NCI-H187 treated with DMSO at 0.1 percent for 48 hours (cell line): ENCODE measurements around the gene ZBED1.
"Not testable (repeated sequence)": the region's sequence is repeated elsewhere in the genome, so short reads cannot be mapped to it uniquely, and the experiment has no call there.

Source experiments
- DNase-seq: peaks from one replicate; lab custom pipeline; 2025; lab: John Stamatoyannopoulos, UW

ZBED1 gene

DNA sequence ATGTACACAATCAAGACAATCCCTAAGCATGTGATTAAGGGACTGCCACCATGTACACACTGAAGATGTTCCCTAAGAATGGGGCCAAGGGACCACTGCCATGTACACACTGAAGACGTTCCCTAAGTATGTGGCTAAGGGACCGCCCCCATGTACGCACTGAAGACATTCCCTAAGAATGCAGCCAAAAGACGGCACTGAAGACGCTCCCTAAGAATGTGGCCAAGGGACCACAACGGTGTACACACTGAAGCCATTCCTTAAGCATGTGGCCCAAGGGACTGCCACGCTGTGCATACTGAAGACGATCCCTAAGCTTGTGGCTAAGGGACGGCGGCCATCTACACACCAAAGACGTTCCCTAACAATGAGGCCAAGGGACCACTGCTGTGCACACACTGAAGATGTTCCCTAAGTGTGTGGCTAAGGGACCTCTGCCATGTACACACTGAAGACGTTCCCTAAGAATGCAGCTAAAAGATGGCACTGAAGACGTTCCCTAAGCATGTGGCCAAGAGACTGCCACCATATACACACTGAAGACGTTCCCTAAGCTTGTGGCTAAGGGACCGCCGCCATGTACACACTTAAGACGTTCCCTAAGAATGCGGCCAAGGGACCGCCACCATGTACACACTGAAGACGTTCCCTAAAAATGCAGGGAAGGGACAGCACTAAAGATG lies 26.4 kb downstream of the ZBED1 start:
- no peak for DNase-seq

DNA sequence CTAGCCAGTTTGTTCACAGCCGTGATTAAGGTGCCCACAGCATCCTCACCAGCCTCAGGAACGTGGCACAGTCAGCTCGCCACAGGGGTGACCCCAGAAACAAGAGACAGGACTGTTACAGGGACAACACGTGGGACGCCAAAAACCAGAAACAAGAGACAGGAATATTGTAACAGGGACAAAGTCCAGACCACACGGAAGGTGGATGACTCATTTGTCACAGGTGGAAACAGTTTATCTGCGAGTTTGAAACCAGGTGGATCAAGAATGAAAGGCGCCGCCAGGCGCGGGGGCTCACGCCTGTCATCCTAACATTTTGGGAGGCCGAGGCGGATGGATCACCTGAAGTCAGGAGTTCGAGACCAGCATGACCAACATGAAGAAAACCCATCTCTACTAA lies 27.7 kb downstream of the ZBED1 start:
- not testable (repeated sequence) for DNase-seq

DNA sequence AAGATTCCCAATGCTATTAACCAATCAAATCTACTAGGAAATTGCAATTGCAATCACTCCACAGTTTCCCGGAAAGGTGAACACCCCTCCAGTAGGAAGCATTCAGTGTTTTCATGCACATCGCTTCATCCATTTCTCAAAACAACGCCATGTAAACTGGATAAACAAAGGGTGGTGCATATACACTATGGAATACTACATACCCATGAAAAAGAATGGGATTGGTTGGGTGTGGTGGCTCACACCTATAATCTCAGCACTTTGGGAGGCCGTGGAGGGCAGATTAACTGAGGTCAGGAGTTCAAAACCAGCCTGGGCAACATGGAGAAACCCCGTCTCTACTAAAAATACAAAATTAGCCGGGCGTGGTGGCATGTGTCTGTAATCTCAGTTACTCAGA lies 29.1 kb downstream of the ZBED1 start:
- DNase-seq = no peak

DNA sequence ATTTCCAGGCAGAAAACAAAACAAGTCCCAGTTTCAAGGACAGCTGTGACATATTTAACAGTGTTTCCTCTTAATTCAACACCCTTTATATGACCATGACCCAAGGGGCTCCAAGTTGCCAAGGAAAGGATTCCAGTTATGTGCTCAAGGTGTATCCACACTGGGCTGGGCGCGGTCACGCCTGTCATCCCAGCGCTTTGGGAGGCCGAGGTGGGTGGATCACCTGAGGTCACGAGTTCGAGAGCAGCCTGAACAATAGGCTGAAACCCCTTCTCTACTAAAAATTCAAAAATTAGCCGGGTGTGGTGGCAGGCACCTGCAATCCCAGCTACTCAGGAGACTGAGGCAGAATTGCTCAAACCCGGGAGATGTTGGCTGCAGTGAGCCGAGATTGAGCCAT lies 29.6 kb downstream of the ZBED1 start:
- DNase-seq = not testable (repeated sequence)

DNA sequence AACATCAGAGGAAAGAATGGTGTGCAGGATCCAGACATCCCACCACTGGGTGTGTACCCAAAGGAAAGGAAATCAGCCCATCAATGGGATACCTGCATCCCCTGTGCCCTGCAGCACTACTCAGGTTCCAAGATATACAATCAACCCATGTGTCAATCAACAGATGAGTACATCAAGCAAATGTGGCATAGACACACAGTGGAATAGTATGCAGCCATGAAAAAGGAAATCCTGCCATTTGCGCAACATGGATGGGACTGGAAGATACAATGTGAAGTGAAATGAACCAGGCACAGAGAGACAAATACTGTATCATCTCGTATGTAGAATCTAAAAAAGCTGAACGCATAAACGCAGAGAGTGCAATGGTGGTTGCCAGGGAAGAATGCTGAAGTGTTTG lies 30.9 kb downstream of the ZBED1 start:
- DNase-seq = not testable (repeated sequence)

DNA sequence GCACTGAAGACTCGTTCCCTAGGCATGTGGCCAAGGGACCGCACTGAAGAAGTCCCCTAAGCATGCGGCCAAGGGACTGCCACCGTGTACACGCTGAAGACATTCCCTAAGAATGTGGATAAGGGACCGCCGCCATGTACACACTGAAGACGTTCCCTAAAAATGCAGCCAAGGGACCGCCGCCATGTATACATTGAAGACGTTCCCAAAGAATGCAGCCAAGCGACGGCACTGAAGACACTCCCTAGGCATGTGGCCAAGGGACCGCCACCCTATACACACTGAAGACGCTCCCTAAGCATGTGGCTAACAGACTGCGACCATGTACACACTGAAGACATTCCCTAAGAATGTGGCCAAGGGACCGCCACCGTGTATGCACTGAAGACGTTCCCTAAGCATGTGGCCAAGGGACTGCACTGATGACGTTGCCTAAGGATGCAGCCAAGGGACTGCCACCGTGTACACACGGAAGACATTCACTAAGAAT lies 31.5 kb downstream of the ZBED1 start:
- DNase-seq = no peak

DNA sequence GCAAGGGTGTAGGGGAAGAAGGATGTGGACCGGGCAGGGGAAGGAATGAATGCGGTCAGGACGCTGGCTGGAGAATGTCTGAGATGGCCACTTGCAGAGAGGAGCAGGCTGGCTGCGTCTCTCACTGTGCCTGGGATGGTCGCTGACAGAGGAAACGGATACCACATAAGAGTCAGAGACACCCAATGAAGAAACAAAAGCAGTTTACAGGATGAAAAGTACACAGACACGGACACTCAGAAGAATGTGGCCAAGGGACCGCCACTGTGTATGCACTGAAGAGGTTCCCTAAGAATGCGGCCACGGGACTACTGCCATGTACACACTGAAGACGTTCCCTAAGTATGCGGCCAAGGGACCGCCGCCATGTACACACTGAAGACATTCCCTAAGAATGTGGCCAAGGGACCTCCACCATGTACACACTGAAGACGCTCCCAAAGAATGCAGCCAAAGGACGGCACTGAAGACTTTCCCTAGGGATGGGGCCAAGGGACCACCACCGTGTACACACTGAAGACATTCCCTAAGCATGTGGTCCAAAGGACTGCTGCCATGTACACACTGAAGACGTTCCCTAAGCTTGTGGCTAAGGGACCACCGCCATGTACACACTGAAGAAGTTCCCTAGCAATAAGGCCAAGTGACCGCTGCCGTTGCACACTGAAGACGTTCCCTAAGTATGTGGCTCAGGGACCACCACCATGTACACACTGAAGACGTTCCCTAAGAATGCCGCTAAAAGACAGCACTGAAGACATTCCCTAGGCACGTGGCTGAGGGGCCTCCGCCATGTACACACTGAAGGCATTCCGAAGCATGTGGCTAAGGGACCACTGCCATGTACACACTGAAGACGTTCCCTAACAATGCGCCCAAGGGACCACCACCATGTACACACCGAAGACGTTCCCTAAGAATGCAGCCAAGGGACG lies 32.2 kb downstream of the ZBED1 start:
- no peak for DNase-seq

DNA sequence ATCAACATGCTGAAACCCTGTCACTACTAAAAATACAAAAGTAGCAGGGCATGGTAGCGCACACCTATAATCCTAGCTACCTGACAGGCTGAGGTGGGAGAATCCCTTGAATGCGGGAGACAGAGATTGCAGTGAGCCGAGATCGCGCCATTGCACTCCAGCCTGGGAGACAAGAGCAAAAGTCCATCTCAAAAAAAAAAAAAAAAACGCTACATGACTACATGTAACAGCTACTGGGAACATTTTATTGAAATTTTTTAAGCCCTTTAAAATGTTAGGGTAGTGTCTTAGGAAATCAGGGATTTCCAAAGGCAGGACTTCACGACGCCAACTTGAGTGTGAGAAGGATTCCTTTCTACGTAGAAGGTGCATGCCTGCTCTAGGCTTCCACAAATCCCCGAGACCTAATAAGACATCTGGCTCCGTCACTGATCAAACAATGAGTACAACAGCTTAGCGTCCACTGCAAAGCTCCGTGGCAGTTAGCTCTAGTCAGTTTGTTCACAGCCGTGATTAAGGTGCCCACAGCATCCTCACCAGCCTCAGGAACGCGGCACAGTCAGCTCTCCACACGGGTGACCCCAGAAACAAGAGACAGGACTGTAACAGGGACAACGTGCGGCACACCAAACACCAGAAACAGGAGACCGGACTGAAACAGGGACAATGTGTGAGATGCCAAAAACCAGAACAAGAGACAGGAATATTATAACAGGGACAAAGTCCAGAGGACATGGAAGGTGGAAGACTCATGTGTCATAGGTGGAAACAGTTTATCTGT lies 33.7 kb downstream of the ZBED1 start:
- DNase-seq = no peak

DNA sequence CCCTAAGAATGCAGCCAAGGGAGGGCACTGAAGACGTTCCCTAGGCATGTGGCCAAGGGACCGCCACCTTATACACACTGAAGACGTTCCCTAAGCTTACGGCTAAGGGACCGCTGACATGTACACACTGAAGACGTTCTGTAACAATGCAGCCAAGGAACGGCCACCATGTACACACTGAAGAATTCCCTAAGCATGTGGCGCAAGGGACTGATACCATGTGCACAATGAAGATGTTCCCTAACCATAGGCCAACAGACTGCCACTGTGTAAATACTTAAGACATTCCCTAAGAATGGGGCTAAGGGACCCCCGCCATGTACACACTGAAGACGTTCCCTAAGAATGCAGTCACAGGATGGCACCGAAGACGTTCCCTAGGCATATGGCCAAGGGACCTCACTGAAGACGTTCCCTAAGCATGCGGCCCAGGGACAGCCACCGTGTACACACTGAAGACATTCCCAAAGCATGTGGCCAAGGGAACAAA lies 36.1 kb downstream of the ZBED1 start:
- DNase-seq = no peak

DNA sequence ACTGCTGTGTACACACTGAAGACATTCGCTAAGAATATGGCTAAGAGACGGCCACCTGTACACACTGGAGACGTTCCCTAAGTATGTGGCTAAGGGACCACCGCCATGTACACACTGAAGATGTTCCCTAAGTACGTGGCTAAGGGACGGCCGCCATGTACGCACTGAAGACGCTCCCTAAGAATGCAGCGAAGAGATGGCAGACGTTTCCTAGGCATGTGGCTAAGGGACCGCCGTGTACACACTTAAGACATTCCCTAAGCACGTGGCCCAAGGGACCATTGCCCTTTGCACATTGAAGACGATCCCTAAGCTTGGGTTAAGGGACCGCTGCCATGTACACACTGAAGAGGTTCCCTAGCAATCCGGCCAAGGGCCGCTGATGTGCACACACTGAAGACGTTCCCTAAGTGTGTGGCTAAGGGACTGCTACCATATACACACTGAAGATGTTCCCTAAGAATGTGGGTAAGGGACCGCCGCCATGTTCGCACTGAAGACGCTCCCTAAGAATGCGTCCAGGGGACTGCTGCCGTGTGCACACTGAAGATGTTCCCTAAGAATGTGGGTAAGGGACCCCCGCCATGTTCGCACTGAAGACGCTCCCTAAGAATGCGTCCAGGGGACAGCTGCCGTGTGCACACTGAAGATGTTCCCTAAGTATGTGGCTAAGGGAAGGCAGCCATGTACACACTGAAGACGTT lies 36.7 kb downstream of the ZBED1 start:
- DNase-seq = no peak

DNA sequence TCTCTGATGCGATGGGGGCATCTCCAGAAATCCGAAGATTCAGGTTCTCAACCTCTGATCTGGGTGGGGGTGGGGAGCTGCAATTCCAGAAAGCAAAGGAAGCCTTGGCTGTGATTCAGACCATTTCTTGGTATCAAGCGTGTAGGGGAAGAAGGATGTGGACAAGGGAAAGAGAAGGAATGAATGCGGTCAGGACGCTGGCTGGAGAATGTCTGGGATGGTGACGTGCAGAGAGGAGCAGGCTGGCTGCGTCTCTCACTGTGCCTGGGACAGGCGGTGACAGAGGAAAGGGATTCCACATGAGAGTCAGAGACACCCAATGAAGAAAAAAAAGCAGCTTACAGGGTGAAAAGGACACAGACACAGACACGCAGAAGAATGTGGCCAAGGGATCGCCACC lies 37.3 kb downstream of the ZBED1 start:
- DNase-seq = not testable (repeated sequence)

DNA sequence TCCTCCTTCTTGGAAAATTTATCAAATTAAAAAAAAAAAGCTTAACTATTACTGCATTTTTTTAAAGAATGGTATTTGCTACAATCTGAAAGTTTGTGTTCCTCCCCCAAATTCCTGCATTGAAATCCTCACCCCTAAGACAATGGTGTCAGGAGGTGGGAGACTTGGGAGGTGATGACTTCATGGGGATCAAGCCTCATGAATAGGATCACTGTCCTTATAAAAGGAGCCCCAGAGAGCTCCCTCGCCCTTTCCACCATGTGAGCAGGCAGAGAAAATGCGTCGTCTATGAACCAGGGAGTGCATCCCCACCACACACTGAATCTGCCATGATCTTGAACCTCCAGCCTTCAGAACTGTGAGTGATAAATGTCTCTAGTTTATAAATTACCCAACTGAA lies 38.0 kb downstream of the ZBED1 start:
- no peak for DNase-seq

DNA sequence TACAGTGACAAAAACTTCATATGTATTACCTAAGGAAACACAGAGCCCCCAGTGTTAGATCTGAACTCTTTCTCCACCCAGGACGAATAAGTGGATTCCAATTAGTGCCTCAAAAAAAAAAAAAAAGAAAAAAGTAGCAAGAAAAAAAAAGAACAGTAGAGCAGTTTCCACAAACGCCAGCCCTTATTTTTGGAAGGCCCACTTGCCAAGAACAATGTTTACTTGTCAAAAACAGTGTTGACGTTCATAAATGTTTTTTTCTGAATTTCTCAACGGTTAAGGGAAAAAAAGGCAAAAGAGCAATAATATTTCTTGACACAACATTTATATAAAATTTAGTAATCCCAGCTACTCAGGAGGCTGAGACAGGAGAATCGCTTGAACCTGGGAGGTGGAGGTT lies 38.7 kb downstream of the ZBED1 start:
- no peak for DNase-seq

DNA sequence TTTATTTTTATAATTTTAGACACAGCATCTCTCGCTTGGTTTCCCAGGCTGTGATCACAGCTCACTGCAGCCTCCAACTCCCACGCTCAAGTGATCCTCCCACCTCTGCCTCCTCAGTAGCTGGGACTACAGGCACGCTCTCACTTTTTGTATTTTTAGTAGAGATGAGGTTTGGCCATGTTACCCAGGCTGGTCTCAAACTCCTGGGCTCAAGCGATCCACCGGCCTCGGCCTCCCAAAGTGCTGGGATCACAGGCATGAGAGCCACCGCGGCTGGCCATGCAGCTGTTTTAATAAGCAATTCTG lies 39.1 kb downstream of the ZBED1 start:
- no peak for DNase-seq

DNA sequence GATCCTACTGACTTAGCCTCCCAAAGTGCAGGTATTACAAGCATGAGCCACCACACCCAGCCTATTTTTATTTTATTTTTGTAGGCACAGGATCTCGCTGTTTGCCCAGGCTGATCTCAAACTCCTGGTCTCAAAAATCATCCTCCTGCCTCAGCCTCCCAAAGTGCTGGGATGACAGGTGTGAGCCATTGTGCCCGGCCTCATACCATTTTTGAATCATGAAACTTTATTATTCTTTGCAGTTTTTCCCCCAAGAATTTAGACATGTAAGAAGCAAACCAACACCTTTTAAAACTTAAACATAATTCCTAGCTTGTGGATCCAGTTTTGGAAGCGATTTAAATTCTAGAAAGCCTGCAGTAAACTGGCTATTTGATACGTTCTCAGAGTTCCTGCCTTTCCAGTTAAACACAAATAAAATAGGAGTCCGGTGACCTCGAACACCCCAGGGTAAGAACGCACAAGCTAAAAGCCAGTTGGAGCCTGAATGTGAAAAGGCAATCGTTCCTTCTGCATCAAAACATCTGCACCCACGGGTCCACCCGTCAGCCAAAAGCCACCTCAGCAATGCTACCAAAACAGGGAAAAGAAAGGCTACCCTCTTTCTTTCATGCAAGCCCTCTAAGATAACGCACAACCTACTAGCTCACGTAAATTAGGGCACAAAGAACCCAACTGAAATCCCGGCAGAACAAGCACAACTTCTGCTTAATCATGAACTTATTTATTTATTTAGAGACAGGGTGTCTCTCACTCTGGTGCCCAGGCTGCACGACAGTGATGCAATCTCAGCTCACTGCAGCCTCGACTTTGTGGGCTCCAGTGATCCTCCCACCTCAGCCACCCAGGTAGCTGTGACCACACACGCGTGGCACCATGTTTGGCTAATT lies 39.7 kb downstream of the ZBED1 start:
- DNase-seq = not testable (repeated sequence)

DNA sequence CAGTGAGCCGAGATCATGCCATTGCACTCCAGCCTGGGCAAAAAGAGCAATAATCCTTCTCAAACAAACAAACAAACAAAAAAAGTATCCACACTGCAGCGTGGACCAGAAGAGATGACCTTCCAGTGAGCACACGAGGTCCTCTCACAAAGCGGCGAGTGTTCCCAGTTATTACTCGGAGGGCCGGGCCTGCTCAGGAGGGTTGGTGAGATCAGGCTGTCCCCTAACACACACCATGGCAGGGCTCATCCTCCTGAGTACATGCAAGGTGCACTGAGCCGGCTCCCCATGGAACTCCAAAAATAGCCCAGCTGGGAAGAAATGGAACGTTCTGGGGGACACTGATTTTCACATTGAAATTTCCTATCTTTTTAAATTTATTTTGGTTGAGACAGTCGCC lies 40.7 kb downstream of the ZBED1 start:
- DNase-seq = not testable (repeated sequence)

DNA sequence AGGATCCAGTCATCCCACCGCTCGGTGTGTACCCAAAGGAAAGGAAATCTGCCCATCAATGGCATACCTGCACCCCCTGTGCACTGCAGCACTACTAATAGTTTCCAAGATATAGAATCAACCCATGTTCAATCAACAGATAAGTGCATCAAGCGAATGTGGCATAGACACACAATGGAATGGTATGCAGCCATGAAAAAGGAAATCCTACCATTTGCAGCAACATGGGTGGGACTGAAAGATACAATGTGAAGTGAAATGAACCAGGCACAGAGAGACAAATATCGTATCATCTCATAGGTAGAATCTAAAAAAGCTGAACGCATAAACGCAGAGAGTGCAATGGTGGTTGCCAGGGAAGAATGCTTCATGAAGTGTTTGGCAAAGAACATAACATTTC lies 42.5 kb downstream of the ZBED1 start:
- no peak for DNase-seq

DNA sequence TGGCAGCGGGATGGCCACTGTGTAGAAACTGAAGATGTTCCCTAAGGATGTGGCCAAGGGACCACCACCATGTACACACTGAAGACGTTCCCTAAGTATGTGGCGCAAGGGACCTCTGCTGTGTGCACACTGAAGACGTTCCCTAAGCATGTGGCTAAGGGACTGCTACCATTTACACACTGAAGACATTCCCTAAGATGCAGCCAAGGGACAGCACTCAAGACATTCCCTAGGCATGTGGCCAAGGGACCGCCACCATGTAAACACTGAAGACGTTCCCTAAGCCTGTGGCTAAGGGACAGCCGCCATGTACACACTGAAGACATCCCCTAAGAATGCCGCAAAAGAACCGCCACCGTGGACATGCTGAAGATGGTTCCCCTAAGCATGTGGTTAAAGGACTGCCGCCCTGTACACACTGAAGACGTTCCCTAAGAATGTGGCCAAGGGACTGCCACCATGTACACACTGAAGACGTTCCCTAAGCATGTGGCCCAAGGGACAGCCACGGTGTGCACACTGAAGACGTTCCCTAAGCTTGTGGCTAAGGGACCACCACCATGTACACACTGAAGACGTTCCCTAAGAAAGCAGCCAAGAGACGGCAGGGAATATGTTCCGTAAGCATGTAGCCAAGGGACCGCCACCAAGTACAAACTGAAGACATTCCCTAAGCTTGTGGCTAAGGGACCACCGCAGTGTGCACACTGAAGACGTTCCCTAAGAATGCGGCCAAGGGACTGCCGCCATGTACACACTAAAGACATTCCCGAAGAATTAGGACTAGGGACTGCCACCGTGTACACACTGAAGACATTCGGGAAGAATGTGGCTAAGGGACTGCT lies 43.3 kb downstream of the ZBED1 start:
- DNase-seq = no peak

DNA sequence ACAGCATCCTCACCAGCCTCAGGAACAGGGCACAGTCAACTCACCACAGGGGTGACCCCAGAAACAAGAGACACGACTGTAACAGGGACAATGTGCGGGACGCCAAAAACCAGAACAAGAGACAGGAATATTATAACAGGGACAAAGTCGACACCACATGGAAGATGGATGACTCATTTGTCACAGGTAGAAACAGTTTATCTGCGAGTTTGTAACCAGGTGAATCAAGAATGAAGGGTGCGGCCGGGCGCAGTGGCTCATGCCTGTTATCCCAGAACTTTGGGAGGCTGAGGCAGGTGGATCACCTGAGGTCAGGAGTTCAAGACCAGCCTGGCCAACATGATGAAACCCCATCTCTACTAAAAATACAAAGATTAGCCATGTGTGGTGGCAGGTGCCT lies 44.7 kb downstream of the ZBED1 start:
- DNase-seq = not testable (repeated sequence)

DNA sequence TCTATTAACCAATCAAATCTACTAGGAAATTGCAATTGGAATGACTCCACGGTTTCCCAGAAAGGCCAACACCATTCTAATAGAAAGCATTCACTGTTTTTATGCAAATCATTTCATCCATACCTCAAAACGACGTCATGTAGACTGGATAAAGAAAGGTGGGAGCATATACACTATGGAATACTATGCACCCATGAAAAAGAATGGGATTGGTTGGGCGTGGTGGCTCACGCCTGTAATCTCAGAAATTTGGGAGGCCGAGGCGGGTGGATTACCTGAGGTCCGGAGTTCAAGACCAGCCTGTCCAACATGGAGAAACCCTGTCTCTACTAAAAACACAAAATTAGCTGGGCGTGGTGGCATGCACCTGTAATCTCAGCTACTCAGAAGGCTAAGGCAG lies 46.2 kb downstream of the ZBED1 start:
- not testable (repeated sequence) for DNase-seq
